Upper lobe of left lung (tissue), 4 donors: ENCODE measurements around the gene ANKMY1.

Experiments used
- EP300 ChIP-seq, 4 donors: sonication (generic); formaldehyde crosslinking; IDR thresholded peaks; one replicate each; pipeline ENCODE4 v1.5.1; 2017; ENCODE audit warnings: antibody characterized with exemption in 4 of 4, control low read depth in 2 of 4
- POLR2A ChIP-seq, 4 donors: fragments of 450-650 bp; IDR thresholded peaks; one replicate each; pipeline ENCODE4 v1.5.1; 2016 to 2017; ENCODE audit warnings: antibody characterized with exemption in 4 of 4, mild to moderate bottlenecking in 2 of 4

- TF ChIP-seq POLR2A (IDR thresholded peaks at IDR 0.05) (no peak), EP300 (IDR thresholded peaks at IDR 0.05) (no peak)
These were observed 20.7 kb upstream of the ANKMY1 start for GRCh38 chr2:240578488-240578887.
